ENCODE measurements around the gene PKM. TPM values are rescaled to one million over a fixed set of nuclear protein-coding genes. Genes with fewer than 3 reads are reported as not detected.
A peak's percentile ranks its signal among the peaks of the same experiment; 100 is the strongest.

The PKM gene
- total and polyA plus RNA-seq, 9 of the 15 experiments (the other 6 are each of a cell fraction or from before 2014, with no cell fraction given), result 140 to 825 (median 383) TPM

GRCh38 chr15:72170691-72171090 lies 60.3 kb downstream of the PKM start (continued):
- TF ChIP-seq PATZ1 (CRISPR knock-in tag; IDR thresholded peaks at IDR 0.05; ENCODE audit: borderline replicate concordance) (no peak), MYBL2 (IDR thresholded peaks at IDR 0.05; ENCODE audit: low read depth) (no peak), MYBL2 (CRISPR knock-in tag; IDR thresholded peaks at IDR 0.05; ENCODE audit: borderline replicate concordance) (no peak)

GRCh38 chr15:72169921-72170611 lies 60.9 kb downstream of the PKM start:
- no peak overlapping the region for H2AFZ ChIP-seq (ENCODE audit: low read depth, low read length)
- no peaks in the 10 kb centered on the region for H3K9me3 ChIP-seq (replicated peaks; ENCODE audit: control insufficient read depth, insufficient read depth, low read depth, low read length)
- no TSS peak for BruUV-seq (replicated peaks)
- FAIRE-seq (no peak), ATAC-seq (no peak; the same call in 2 of the 3 replicates), DNase-seq (ENCODE audit: extremely low read depth in 1 of 4, low spot score in 3 of 4) (peak in 1 of 4 experiments; percentile 10)
- no peak overlapping the region for H3K27ac ChIP-seq (ENCODE audit: extremely low read depth, low read depth, low read length)
- CTCF ChIA-PET (ENCODE audit: low intra/inter-chr PET ratio), result interaction anchor here (0.5 kb wide), 1 partner anchor 843 kb away, joined by 3 read pairs; no protein-coding TSS in a partner anchor
- H3K4me2 ChIP-seq (ENCODE audit: insufficient read depth, low read length), result no peak overlapping the region
- intact Hi-C loops (cut with micrococcal nuclease) (no loop called here), in situ Hi-C loops (cut with MboI) (no loop called here)
- peaks cover 8 to 12% of the 10 kb centered on the region in 2 experiments; a peak in 4 of 5 replicates for H3K4me1 ChIP-seq (replicated peaks in 1 of 2; ENCODE audit: control insufficient read depth in 2 of 2, insufficient read depth in 2 of 2, low read length in 2 of 2)
- POLR2A ChIA-PET, result no interaction called here
- no peaks in the 10 kb centered on the region for H3K36me3 ChIP-seq (ENCODE audit: control insufficient read depth, insufficient read depth, low read length)
- H3K9me1 ChIP-seq (ENCODE audit: control insufficient read depth, insufficient read depth, low read length), result no peaks in the 10 kb centered on the region
- WGBS (ENCODE audit: insufficient coverage, low coverage, missing lambda C conversion rate), result 1% methylated on average over 15 of the region's 16 CpGs
- H4K20me1 ChIP-seq (replicated peaks; ENCODE audit: control insufficient read depth, insufficient read depth, low read length), result 0 out of 2 replicates have a peak, but pooled peaks cover 8% of the 10 kb centered on the region
- no peak overlapping the region for H3K9ac ChIP-seq (ENCODE audit: insufficient read depth in 1 of 2, low read depth in 2 of 2, low read length in 2 of 2)
- no peak overlapping the region for H3K4me3 ChIP-seq
- H3K27me3 ChIP-seq (ENCODE audit: control insufficient read depth in 2 of 2, insufficient read depth in 2 of 2, low read length in 2 of 2), result peaks cover 14 to 71% of the 10 kb centered on the region in 2 experiments
- H3K79me2 ChIP-seq (ENCODE audit: control insufficient read depth, insufficient read depth, low read length), result no peaks in the 10 kb centered on the region
- TF ChIP-seq CBX1 (IDR thresholded peaks at IDR 0.05; ENCODE audit: low read depth) (no peak), ZC3H4 (CRISPR knock-in tag; IDR thresholded peaks at IDR 0.05; ENCODE audit: borderline replicate concordance) (no peak), ZNF561 (CRISPR knock-in tag; conservative IDR thresholded peaks at IDR 0.05) (no peak), SMAD3 (CRISPR knock-in tag; conservative IDR thresholded peaks at IDR 0.05) (no peak), ELK1 (CRISPR knock-in tag; IDR thresholded peaks at IDR 0.05) (no peak), ZNF518B (CRISPR knock-in tag; IDR thresholded peaks at IDR 0.05) (no peak), JUND (IDR thresholded peaks at IDR 0.05; ENCODE audit: borderline replicate concordance, low read depth, low read length) (no peak), JUND (tag; IDR thresholded peaks at IDR 0.05; ENCODE audit: borderline replicate concordance, low read depth, low read length) (no peak), ZBTB43 (CRISPR knock-in tag; IDR thresholded peaks at IDR 0.05) (no peak)
